ENCODE measurements around the gene MBLAC1.

Gene MBLAC1, protein sequence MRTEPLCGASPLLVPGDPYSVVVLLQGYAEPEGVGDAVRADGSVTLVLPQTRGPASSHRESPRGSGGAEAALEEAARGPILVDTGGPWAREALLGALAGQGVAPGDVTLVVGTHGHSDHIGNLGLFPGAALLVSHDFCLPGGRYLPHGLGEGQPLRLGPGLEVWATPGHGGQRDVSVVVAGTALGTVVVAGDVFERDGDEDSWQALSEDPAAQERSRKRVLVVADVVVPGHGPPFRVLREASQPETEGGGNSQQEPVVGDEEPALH

DNA sequence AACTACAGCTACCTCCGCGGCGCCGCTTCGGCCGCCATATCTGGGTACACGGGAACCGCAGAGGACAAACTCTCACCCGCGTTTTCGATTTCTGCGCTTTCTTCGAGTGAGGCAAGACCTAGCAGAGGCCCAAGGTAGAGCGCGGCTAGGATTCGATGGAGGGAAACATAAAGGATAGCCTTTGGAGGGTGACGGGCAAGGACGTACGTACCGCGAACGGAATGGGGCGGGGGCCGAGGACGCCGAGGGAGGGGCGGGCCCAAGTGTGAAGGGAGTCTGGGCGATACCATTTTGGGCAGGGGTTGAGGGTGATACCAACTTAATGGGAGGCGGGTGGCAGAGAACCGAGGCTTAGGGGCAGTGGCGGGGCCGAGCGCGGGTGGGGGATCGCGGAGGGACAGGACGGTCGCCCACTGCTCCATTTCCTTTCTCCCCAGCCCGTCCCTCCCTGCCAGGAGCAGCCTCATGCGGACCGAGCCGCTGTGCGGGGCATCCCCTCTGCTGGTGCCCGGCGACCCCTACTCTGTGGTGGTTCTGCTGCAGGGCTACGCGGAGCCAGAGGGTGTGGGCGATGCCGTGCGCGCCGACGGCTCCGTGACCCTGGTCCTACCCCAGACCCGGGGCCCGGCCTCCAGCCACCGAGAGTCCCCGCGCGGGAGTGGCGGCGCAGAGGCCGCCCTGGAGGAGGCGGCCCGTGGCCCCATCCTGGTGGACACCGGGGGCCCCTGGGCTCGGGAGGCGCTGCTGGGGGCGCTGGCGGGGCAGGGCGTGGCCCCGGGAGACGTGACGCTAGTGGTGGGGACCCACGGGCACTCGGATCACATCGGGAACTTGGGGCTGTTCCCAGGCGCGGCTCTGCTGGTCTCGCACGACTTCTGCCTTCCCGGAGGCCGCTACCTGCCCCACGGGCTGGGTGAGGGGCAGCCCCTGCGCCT, at the start of gene MBLAC1:
Gene MBLAC1, plus strand, starts transcription at position 37 of the 935 bp plus-strand sequence. Its CDS starts 429 bp downstream, at position 466.
- DNase-seq (ENCODE audit: low read depth in 2 of 3, low spot score in 1 of 3) = peak; percentile 84 to 95 (median 86)

DNA sequence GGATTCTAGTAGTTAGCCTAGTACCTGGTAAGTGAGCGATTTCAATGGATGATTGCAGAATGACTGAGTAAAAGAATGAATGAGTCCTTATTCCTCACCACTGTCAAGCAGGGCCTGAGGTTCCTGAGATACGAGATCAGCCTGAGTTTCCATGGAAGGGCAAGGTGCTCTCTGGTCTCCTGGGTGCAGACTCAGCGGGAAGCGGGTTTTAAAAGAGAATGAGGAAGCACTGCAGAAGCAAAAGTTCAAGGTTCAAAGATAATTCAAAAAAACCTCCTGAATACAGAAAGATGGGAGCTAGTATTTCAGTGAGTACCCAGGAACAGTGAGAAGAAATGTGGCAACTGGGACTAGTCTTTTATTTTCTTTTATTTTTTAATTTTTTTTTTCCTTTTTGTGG, 49.6 kb upstream of the MBLAC1 start:
- no peak for DNase-seq (ENCODE audit: low read depth in 2 of 3, low spot score in 1 of 3)

DNA sequence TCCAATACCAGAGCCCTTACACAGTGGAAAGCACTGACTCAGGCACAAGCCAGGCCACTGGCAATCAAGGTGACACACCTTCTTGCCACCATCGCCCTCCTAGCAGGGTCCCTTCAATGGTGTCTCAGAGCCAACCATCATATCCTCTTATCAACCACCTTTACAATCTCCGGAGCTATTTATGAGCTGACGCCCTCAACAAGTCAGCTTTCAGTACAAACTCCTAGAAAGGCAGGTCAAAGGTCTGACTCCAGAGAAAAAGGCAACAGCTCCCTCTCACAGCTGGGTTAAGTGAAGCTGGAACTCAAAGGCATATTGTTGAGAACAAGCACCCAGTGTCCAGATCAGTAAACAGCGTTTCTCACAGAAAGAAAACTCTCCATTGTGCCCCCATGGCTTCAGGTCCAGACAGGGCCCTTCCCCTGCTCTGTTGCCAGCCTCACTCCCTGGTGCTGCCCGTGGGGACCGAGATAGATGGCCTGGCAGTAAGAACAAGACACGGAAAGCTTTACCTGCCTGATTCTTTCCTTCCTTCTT, 47.7 kb upstream of the MBLAC1 start:
- DNase-seq (ENCODE audit: low read depth in 2 of 3, low spot score in 1 of 3) = no peak

DNA sequence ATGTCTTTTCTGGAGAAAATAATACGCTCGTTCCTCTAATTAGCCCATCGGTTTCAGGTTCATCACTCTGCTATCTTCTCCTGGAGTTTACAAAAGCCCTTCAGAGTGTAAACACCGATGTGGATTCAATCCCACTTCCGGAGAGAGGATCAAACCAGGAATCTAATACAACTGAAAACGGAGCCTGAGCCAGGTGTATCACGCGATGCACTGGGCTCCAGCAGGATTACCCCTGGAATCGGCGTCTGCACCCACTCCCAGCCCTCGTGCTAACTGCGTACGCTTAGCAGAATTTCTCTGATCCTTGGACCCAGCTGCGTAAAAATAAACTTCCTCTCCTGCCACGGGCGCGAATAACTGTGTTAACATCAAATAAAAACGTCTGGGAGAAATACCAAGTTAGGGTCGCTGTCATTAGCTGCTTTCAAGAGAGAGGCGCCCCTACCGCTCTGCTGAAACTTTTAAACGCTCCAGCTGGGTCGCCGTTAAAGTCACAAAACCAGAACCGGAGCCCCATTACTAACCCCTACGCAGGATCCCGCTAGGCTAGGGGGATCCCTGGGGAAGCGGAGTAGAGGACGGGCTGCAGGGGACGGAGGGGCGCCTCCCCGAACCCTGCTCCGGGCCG, 45.7 kb upstream of the MBLAC1 start:
- DNase-seq (ENCODE audit: low read depth in 2 of 3, low spot score in 1 of 3) = no peak

DNA sequence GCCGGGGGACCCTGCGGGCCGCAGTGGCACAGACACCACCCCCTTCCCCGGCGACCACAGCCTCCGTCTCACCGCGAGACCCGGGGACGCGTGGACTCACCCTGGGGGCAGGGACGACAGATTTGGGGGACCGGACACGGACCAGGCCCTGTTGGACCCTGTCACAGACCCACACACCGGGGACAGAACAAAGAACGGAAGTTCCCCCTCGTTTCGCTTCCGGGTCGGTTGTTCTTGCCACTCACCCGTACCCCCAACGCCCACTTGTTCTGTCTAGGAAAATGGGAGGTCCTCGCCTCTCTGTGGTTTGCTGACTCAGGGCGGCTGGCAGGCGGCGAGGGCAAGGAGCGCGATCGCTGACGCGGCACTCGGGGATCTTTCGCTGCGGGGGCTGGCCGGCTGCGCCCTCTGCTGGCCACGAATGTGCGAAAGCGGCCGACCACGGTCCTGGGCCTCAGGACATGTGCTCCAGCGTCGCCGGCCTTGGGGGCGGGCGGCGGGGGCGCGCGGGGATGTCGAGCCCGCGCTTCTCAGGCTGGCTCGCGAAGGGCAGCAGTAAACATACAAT, 45.1 kb upstream of the MBLAC1 start, which contains the start of gene ZNF3:
Gene ZNF3, minus strand, starts transcription at position 189 of the 568 bp plus-strand sequence. CDS start 4,366 bp downstream, outside the sequence.
- DNase-seq (ENCODE audit: low read depth in 2 of 3, low spot score in 1 of 3) = peak; percentile 97 to 98 (median 97)

DNA sequence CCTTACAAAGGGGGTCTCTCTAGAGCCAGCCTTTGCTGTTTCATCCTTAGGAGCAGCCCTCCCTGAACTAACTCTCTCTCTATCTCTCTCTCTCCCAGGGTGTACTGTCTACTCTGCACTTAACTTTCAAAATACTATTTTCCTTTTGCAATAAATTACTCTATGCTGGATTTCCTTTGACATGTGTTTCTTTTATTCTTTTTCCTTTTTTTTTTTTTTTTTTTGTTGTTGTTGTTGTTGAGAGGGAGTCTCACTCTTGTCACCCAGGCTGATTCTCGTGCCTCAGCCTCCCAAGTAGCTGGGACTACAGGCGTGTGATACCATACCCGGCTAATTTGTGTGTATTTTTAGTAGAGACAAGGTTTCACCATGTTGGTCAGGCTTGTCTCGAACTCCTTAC, 43.8 kb upstream of the MBLAC1 start:
- DNase-seq (ENCODE audit: low read depth in 2 of 3, low spot score in 1 of 3) = no peak

GRCh38 chr7:100085515-100085914, 41.3 kb upstream of the MBLAC1 start:
- no peak for DNase-seq (ENCODE audit: low read depth in 2 of 3, low spot score in 1 of 3)

DNA sequence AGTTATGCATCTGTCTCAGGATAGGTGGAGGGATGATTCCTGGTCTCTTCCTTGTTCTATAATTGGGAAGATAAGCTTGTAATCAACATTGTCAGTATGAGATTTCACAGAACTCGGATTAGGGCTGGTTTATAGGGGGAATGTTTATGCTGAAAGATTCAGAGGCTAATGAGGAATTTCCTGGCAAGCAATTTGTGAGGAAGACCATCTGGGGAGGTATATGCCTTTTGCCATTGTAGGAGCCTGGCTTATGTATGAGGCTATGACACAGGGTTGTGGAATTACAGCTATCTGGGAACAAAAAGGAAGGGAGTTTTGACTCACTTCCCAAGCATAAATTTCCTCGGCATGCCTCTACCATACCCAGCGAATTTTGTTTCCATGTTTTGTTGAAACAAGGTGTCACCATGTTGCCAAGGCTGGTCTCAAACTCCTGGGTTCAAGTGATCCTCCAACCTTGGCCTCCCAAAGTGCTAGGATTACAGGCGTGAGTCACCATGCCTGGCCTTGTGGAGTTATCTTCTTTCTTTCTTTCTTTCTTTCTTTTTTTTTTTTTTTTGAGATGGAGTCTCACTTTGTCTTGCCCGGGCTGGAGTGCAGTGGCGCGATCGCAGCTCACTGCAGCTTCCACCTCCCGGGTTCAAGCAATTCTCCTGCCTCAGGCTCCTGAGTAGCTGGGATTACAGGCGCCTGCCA, 39.6 kb upstream of the MBLAC1 start:
- DNase-seq (ENCODE audit: low read depth in 2 of 3, low spot score in 1 of 3) = no peak

- no peak for DNase-seq (ENCODE audit: low read depth in 2 of 3, low spot score in 1 of 3)
Measured at GRCh38 chr7:100088095-100088620, 38.6 kb upstream of the MBLAC1 start.

DNA sequence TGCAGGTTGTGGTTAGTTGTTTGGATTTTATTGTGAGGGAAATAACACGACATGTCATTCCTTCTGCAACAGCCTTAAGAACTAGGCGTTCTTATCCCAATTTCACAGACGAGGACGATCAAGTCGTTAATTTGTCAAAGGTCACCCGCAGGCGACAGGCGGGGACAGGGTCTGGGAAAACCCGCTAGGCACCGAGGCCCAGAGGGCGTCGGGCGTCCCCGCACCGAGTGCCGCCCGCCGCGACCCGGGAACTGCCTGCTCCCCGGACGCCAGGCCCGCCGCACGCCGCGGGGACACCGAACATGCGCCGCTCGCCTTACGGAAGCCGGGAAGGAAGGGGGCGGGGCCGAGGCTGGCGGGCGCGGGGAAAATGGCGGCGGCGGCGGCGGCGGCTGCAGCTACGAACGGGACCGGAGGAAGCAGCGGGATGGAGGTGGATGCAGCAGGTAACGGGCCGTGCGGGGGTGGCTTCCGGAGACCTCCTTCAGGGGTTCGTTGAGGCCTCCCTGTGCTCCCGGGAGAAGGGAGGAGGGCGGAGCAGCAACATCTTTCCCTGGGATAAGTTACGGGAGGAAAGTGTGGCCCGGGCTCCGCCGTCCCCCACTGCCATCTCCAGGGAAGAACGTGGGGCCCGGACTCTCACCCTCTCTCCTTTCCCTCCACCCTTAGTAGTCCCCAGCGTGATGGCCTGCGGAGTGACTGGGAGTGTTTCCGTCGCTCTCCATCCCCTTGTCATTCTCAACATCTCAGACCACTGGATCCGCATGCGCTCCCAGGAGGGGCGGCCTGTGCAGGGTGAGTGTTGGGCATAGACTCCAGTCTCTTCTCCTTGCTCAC, 37.9 kb upstream of the MBLAC1 start, which contains the start of gene COPS6:
Gene COPS6, plus strand, starts transcription at position 349 of the 837 bp plus-strand sequence. Its CDS starts 22 bp downstream, at position 371.
- peak; percentile 70 to 85 (median 83) for DNase-seq (ENCODE audit: low read depth in 2 of 3, low spot score in 1 of 3)

DNA sequence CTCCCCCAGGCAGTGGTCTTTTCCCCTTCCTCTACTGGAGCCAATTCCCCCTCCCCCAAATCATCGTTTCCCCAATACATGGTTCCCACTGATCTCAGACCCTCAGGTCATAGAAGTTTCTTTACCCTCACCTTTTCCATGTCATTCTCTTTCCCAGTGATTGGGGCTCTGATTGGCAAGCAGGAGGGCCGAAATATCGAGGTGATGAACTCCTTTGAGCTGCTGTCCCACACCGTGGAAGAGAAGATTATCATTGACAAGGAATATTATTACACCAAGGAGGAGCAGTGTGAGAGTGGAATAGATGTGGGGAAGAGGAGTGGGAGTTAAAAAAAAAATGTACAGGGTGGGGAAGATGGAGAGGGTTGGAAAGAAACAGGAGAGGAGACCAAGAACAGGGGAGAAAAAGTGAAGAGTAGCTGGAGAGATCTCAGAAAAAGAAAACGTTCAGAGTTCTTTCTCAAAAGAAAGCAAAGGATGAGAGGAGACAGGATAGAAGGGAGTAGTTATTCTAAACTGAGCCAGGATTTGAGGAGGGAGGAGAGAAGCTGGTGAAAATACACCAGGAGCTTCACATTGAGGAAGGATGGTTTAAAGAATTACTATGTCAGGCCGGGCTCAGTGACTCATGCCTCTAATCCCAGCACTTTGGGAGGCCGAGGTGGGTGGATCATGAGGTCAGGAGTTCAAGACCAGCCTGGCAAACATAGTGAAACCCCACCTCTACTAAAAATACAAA, 37.1 kb upstream of the MBLAC1 start:
- no peak for DNase-seq (ENCODE audit: low read depth in 2 of 3, low spot score in 1 of 3)

DNA sequence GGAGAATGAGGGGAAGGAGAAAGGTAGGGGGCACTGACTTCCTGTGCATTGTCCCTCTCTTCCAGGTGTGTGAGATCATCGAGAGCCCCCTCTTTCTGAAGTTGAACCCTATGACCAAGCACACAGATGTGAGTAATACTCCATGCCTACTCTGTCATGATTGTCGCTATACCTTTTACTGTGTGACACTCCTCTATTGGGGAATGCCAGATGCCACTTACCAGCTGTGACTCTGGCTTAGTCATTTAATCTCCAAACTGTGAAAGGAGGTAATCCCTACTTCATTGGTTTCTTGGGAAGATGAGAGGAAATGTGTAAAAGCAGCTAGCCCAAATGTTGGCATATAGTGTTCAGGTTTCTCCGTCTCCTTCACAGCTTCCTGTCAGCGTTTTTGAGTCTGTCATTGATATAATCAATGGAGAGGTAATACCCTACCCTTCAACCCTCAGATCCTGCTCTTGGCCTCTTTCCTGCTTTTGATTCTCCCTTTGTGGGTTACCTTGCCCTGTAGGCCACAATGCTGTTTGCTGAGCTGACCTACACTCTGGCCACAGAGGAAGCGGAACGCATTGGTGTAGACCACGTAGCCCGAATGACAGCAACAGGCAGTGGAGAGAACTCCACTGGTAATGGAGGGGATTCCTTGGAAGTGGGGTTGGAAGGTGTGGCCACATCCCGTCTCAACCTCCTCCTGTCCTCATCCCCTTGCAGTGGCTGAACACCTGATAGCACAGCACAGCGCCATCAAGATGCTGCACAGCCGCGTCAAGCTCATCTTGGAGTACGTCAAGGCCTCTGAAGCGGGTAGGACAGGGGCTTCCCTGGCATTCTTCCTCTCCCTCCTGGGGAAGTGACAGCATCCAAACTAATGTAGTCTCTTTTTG, 36.0 kb upstream of the MBLAC1 start:
- no peak for DNase-seq (ENCODE audit: low read depth in 2 of 3, low spot score in 1 of 3)

DNA sequence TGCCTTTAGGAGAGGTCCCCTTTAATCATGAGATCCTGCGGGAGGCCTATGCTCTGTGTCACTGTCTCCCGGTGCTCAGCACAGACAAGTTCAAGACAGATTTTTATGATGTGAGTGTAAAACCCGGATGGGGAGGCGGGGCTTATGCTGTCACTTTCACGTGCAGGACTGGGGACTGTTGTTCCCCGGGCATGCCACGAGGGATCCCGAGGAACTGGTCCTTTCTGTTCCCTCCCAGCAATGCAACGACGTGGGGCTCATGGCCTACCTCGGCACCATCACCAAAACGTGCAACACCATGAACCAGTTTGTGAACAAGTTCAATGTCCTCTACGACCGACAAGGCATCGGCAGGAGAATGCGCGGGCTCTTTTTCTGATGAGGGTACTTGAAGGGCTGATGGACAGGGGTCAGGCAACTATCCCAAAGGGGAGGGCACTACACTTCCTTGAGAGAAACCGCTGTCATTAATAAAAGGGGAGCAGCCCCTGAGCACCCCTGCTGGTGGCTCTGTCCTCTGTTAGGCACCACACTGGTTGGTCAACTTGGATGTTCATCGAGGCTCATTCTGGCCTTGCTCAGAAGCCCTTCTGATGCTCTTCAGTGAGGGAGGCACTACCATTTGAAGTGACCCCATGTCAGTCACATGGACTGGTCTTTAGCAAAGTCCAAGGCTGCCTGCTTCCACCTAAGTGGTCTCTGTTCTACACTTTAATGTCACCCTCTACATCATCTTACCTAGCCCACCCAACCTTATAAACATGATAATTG, 35.2 kb upstream of the MBLAC1 start:
- no peak for DNase-seq (ENCODE audit: low read depth in 2 of 3, low spot score in 1 of 3)

- no peak for DNase-seq (ENCODE audit: low read depth in 2 of 3, low spot score in 1 of 3)
Measured at GRCh38 chr7:100093054-100093453, 33.7 kb upstream of the MBLAC1 start.

DNA sequence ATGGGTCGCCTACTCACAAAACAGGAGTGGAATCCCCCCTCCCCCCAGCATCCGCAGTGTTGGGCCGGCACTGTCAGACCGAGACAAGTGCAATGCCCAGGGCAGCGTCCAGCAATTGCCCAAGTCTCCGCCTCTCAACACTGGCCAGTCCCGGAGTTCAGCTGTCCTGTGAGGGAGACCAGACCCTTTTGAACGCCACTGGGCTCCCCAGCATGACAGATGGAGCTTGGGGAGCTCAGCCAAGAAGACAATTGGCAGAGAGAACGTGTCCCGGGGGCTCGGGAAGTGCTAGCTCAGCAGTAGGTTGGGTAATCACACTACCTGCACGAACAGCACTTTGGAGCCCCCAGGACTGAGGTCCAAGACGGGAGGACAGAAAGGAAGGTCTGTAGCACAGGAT, 33.3 kb upstream of the MBLAC1 start:
- no peak for DNase-seq (ENCODE audit: low read depth in 2 of 3, low spot score in 1 of 3)

GRCh38 chr7:100093925-100094486, 32.8 kb upstream of the MBLAC1 start:
- DNase-seq (ENCODE audit: low read depth in 2 of 3, low spot score in 1 of 3) = no peak

Data from stimulated activated CD4-positive, alpha-beta T cell treated with anti-CD3 and anti-CD28 coated beads, Interleukin-12 subunit alpha, Interleukin-12 subunit beta, amount 100 ng/mL, for 48 hours (primary cell).